B cell (primary cell): ENCODE measurements around the gene LZTS2.

Experiments
- CTCF ChIP-seq: fragments of 200-600 bp; IDR thresholded peaks from one replicate; pipeline ENCODE4 v1.8.0; 2022; ENCODE audit warnings: antibody characterized with exemption, mild to moderate bottlenecking
- EZH2 ChIP-seq: IDR thresholded peaks from 2 replicates; pipeline ENCODE4 v1.6.1; 2012; ENCODE audit warnings: borderline replicate concordance, low read depth, mild to moderate bottlenecking, moderate library complexity, low read length; ENCODE audit not compliant: insufficient read depth, poor library complexity, severe bottlenecking

GRCh38 chr10:101021692-101022251 lies 22.2 kb downstream of the LZTS2 start:
- TF ChIP-seq EZH2 (no peak), CTCF (no peak)
